Progenitor cell of endocrine pancreas (in vitro differentiated cells): ENCODE data around the gene STK36. TPM values are rescaled to one million over a fixed set of nuclear protein-coding genes. Genes with fewer than 3 reads are reported as not detected.
"Not testable (repeated sequence)": the region's sequence is repeated elsewhere in the genome, so short reads cannot be mapped to it uniquely, and the experiment has no call there.

ENCODE experiments used
- DNase-seq: peaks from one replicate; pipeline ENCODE4 v3.0.0; 2021; ENCODE audit warnings: low spot score; ENCODE audit not compliant: unreplicated experiment
- H3K27ac Mint-ChIP-seq: 2 replicates; pipeline ENCODE4 v1.8.0; 2021; ENCODE audit warnings: mild to moderate bottlenecking, moderate library complexity, mixed read lengths
- H3K27me3 Mint-ChIP-seq: 2 replicates; pipeline ENCODE4 v1.8.0; 2021; ENCODE audit warnings: mixed read lengths
- H3K36me3 Mint-ChIP-seq: 2 replicates; pipeline ENCODE4 v1.8.0; 2022; ENCODE audit warnings: mixed read lengths; ENCODE audit not compliant: insufficient read depth
- H3K4me1 Mint-ChIP-seq: 2 replicates; pipeline ENCODE4 v1.8.0; 2021; ENCODE audit warnings: low read depth, mixed read lengths
- H3K4me3 Mint-ChIP-seq: 2 replicates; pipeline ENCODE4 v1.8.0; 2021; ENCODE audit warnings: low read depth, mild to moderate bottlenecking, moderate library complexity, mixed read lengths
- H3K9me3 Mint-ChIP-seq: 2 replicates; pipeline ENCODE4 v1.8.0; 2021; ENCODE audit warnings: low read depth, mixed read lengths
- total RNA-seq: library from RNA; stranded (reverse); gene quantifications from 2 replicates; pipeline ENCODE4 v1.2.1, GENCODE V29; 2021
- TF ChIP-seq, protein P1 (sequence below): fragments of 200-600 bp; sonication (generic); IDR thresholded peaks from one replicate; pipeline ENCODE4 v1.5.0; 2021; ENCODE audit warnings: antibody characterized with exemption, mild to moderate bottlenecking; ENCODE audit not compliant: unreplicated experiment

Gene STK36
- total RNA-seq, 1 donor from 2014 or later, result 137 TPM

DNA sequence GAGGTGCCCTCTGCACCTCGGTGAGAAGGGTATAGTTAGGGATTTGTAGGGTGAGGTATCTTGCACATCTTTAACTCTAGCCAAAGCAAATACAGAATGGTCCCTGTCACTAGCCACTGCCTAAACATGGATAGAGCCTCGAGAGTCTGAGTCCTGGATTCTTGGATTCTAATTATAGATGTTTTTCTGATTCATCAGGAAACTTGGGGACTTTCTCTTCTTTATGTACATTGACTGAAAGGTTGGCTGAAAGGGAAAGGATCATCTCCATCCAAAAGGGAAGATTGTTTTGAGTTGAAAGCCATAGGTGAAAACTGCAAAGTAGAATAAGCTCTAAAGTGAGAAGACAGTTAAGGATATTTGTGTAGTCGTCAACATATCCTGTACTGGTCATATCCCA lies 8.2 kb downstream of the STK36 start:
- H3K4me1 Mint-ChIP-seq, result no peaks in the 10 kb centered on the region

GRCh38 chr2:218687400-218688060 lies 15.6 kb downstream of the STK36 start:
- not testable (repeated sequence) for H3K9me3 Mint-ChIP-seq, H3K4me1 Mint-ChIP-seq, H3K27me3 Mint-ChIP-seq, H3K4me3 Mint-ChIP-seq, H3K27ac Mint-ChIP-seq
- TF ChIP-seq, protein P1, sequence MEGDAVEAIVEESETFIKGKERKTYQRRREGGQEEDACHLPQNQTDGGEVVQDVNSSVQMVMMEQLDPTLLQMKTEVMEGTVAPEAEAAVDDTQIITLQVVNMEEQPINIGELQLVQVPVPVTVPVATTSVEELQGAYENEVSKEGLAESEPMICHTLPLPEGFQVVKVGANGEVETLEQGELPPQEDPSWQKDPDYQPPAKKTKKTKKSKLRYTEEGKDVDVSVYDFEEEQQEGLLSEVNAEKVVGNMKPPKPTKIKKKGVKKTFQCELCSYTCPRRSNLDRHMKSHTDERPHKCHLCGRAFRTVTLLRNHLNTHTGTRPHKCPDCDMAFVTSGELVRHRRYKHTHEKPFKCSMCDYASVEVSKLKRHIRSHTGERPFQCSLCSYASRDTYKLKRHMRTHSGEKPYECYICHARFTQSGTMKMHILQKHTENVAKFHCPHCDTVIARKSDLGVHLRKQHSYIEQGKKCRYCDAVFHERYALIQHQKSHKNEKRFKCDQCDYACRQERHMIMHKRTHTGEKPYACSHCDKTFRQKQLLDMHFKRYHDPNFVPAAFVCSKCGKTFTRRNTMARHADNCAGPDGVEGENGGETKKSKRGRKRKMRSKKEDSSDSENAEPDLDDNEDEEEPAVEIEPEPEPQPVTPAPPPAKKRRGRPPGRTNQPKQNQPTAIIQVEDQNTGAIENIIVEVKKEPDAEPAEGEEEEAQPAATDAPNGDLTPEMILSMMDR, result peak; percentile 85
- H3K36me3 Mint-ChIP-seq, result peaks cover 16% of the 10 kb centered on the region
- peak; percentile 17 for DNase-seq

More for the DNA sequence above, 8.2 kb downstream of the STK36 start:
- Mint-ChIP-seq H3K9me3 (no peaks in the 10 kb centered on the region), H3K36me3 (peaks cover 12% of the 10 kb centered on the region), H3K27ac (no peak overlapping the region), H3K27me3 (no peaks in the 10 kb centered on the region), H3K4me3 (no peak overlapping the region)
- no peak for DNase-seq
- TF ChIP-seq, protein P1, result no peak

DNA sequence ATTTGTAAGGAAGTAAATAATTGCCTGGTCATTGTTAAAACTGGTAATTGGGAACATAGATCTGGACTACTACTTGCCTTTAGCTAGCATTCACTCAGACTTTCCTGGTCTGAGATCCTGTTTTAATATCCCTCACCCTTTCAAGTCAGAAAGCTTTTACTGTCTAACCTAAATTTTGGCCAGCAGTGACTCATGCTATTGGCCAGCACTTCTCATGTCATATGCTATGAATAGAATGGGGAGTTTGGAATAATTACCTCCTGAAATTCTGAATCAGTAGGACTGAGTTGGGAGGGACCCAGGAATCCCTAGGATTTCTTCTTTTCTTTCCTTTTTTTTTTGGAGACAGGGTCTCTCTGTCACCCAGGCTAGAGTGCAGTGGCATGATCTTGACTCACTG lies 19.3 kb downstream of the STK36 start:
- Mint-ChIP-seq H3K27me3 (no peaks in the 10 kb centered on the region), H3K9me3 (no peaks in the 10 kb centered on the region), H3K4me3 (no peak overlapping the region), H3K36me3 (peaks cover 16% of the 10 kb centered on the region), H3K4me1 (peaks cover 3% of the 10 kb centered on the region), H3K27ac (no peak overlapping the region)
- TF ChIP-seq, protein P1, result no peak
- no peak for DNase-seq

- Mint-ChIP-seq H3K27me3 (no peaks in the 10 kb centered on the region), H3K9me3 (no peaks in the 10 kb centered on the region), H3K36me3 (peaks cover 17% of the 10 kb centered on the region), H3K27ac (no peak overlapping the region), H3K4me3 (no peak overlapping the region), H3K4me1 (no peaks in the 10 kb centered on the region)
- TF ChIP-seq, protein P1, result no peak
- DNase-seq, result no peak
Measured at GRCh38 chr2:218694405-218695145, 22.7 kb downstream of the STK36 start.

DNA sequence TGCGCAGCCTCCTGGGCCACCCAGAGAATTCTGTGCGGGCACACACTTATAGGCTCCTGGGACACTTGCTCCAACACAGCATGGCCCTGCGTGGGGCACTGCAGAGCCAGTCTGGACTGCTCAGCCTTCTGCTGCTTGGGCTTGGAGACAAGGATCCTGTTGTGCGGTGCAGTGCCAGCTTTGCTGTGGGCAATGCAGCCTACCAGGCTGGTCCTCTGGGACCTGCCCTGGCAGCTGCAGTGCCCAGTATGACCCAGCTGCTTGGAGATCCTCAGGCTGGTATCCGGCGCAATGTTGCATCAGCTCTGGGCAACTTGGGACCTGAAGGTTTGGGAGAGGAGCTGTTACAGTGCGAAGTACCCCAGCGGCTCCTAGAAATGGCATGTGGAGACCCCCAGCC lies 27.0 kb downstream of the STK36 start:
- peak overlapping the region; percentile 77 for H3K27ac Mint-ChIP-seq

More for the DNA sequence above, 27.0 kb downstream of the STK36 start:
- Mint-ChIP-seq H3K4me3 (no peak overlapping the region), H3K27me3 (no peaks in the 10 kb centered on the region), H3K4me1 (no peaks in the 10 kb centered on the region), H3K9me3 (no peaks in the 10 kb centered on the region), H3K36me3 (peaks cover 15% of the 10 kb centered on the region)
- DNase-seq, result no peak
- TF ChIP-seq, protein P1, result no peak
